Aorta (tissue), 5 donors: ENCODE measurements around the gene AGPAT1. TPM values are rescaled to one million over a fixed set of nuclear protein-coding genes. Genes with fewer than 3 reads are reported as not detected.
A peak's percentile ranks its signal among the peaks of the same experiment; 100 is the strongest.

Experiments
- ATAC-seq: fragments of 200-7000 bp; cut with Tn5 transposase; one replicate; pipeline ENCODE4 v1.9.1; 2022; ENCODE audit warnings: moderate library complexity; ENCODE audit not compliant: low FRiP score
- DNase-seq, 2 donors: peaks; one replicate each; pipeline ENCODE4 v3.0.0-alpha.2; 2020
- H3K27ac ChIP-seq, 2 donors: one replicate each; pipeline ENCODE4 v1.5.1; 2013; ENCODE audit warnings: low read length in 2 of 2, mild to moderate bottlenecking in 2 of 2, moderate library complexity in 2 of 2, control low read depth in 1 of 2, inconsistent platforms in 1 of 2, low read depth in 1 of 2
- H3K27me3 ChIP-seq, 2 donors: one replicate each; pipeline ENCODE4 v1.6.1; 2013; ENCODE audit warnings: control low read depth in 1 of 2, low read length in 1 of 2, mild to moderate bottlenecking in 1 of 2, moderate library complexity in 1 of 2; ENCODE audit not compliant: insufficient read depth in 2 of 2, control insufficient read depth in 1 of 2
- H3K36me3 ChIP-seq, 2 donors: one replicate each; pipeline ENCODE4 v1.6.1; 2013; ENCODE audit warnings: control low read depth in 1 of 2, low read length in 1 of 2, mild to moderate bottlenecking in 1 of 2; ENCODE audit not compliant: insufficient read depth in 2 of 2, control insufficient read depth in 1 of 2
- H3K4me1 ChIP-seq, 2 donors: one replicate each; pipeline ENCODE4 v1.6.1; 2013; ENCODE audit warnings: low read length in 2 of 2, control low read depth in 1 of 2, mild to moderate bottlenecking in 1 of 2, moderate library complexity in 1 of 2; ENCODE audit not compliant: insufficient read depth in 2 of 2, control insufficient read depth in 1 of 2
- H3K4me3 ChIP-seq, 2 donors: one replicate each; pipeline ENCODE4 v1.5.1; 2013; ENCODE audit warnings: low read length in 2 of 2, control low read depth in 1 of 2, mild to moderate bottlenecking in 1 of 2
- H3K9me3 ChIP-seq: one replicate; pipeline ENCODE4 v1.6.1; 2013; ENCODE audit warnings: mild to moderate bottlenecking, low read length; ENCODE audit not compliant: control insufficient read depth
- WGBS, 2 donors: extraction: QIAGEN DNeasy Blood & Tissue Kit; methylation state at CpG; one replicate each; pipeline ENCODE4 v1.1.7; 2013; 5-methylcytosine and 5-hydroxymethylcytosine counted together
- intact Hi-C, 2 donors: fragments of 100-400 bp; cut with DNase I; formaldehyde crosslinking; loops; one replicate each; pipeline versions ENCODE4 v1.14.2 to v1.15.0; 2022
- long read RNA-seq, 2 donors: library from polyadenylated mRNA; unstranded; transcript quantifications; one replicate each; pipeline ENCODE4 v2.0.0, GENCODE V29; 2020 to 2021
- polyA plus RNA-seq, 2 donors: library from polyadenylated mRNA; stranded (reverse); fragments of 200-250 nt; gene quantifications; one replicate each; pipeline ENCODE4 v1.2.3, GENCODE V29; 2013
- total RNA-seq, 2 donors: library from RNA; stranded (reverse); fragmentation: NEBNext Ultra II Directional; extraction: Animal tissue kit (Norgen Biotek cat#: 25700); gene quantifications; one replicate each; pipeline ENCODE4 v1.2.1, GENCODE V29; 2021
- donor health status: healthy with polysubstance abuse.
- donor health status: Bipolar disorder and iron deficiency.
- donor health status: DM: no; HTN: no; CAD: no.
- donor health status: DM: no; HTN: no; CAD: no.
- donor health status: DM: yes; HTN: yes; CAD: no.

AGPAT1 gene
- total RNA-seq: 10 to 100 TPM; 36.2 to 41.7 TPM
- 10 to 100 TPM; 42.9 to 54.8 TPM for polyA plus RNA-seq
- long read RNA-seq, donor 1, transcript AGPAT1-206 (7 exons, 2,496 nt): minor isoform, 7 of 37 reads
- long read RNA-seq, donor 1, transcript AGPAT1-203 (7 exons, 2,234 nt): major isoform, 8 of 37 reads
- long read RNA-seq, donor 1, partial matches to known transcripts: 6 of 37 reads
- long read RNA-seq, donor 1, other reads (novel, unspliced or antisense): 11 of 37 reads
- long read RNA-seq, donor 2, transcript AGPAT1-203 (7 exons, 2,234 nt): major isoform, 9 of 22 reads
- long read RNA-seq, donor 2, partial matches to known transcripts: 4 of 22 reads
- long read RNA-seq, donor 2, other reads (novel, unspliced or antisense): 8 of 22 reads

- ATAC-seq: peak; percentile 84
- H3K9me3 ChIP-seq: no peaks in the 10 kb centered on the region
- H3K27ac ChIP-seq: peak within 1 kb of the TSS; percentile 95
- no peaks in the 10 kb centered on the region for H3K36me3 ChIP-seq
- intact Hi-C loops: loop anchor here in 1 of 2 donors (2.0 to 10.0 kb wide), 5 partner anchors 21 to 634 kb away; partner anchors contain the start of genes DDX39B, DXO, PPT2 and ZBTB12
- peak within 1 kb of the TSS; percentile 94 to 95 for H3K4me3 ChIP-seq
- H3K27me3 ChIP-seq: no peaks in the 10 kb centered on the region
- peak; percentile 98 to 99 for DNase-seq
- peaks cover 0 to 2% of the 10 kb centered on the region in 2 donors for H3K4me1 ChIP-seq
- 0 to 1% methylated on average over 19 to 27 of the region's 27 CpGs for WGBS, 2 donors
Measured at GRCh38 chr6:32175711-32176475, at the start of gene AGPAT1. TSS of gene AGPAT1 (minus strand) at chr6:32176084. CDS start at chr6:32171496, 4,588 bp downstream.

- Histone ChIP-seq H3K36me3 (no peaks in the 10 kb centered on the region), H3K9me3 (no peaks in the 10 kb centered on the region), H3K4me3 (no peak overlapping the region), H3K27ac (no peak overlapping the region), H3K4me1 (no peaks in the 10 kb centered on the region), H3K27me3 (no peaks in the 10 kb centered on the region)
- DNase-seq (no peak), ATAC-seq (no peak)
- WGBS, 2 donors: 67 to 75% methylated on average over 2 of the region's 2 CpGs
- intact Hi-C loops: no loop called here
Measured at GRCh38 chr6:32224696-32225095, 48.8 kb upstream of the AGPAT1 start.

GRCh38 chr6:32223258-32224235 lies 47.7 kb upstream of the AGPAT1 start, which contains the start of gene NOTCH4:
TSS of gene NOTCH4 (minus strand) at chr6:32224067. CDS start at chr6:32223928, 139 bp downstream.
- no peak within 1 kb of the TSS for H3K27ac ChIP-seq
- no peak within 1 kb of the TSS for H3K4me3 ChIP-seq
- H3K4me1 ChIP-seq: no peaks in the 10 kb centered on the region
- H3K36me3 ChIP-seq: no peaks in the 10 kb centered on the region
- H3K9me3 ChIP-seq: no peaks in the 10 kb centered on the region
- H3K27me3 ChIP-seq: no peaks in the 10 kb centered on the region
- ATAC-seq (no peak), DNase-seq (no peak)
- 54 to 55% methylated on average over 20 of the region's 20 CpGs for WGBS, 2 donors
- intact Hi-C loops: no loop called here

- WGBS, 2 donors: 86 to 91% methylated on average over 5 to 8 of the region's 8 CpGs
- no peak overlapping the region for H3K4me3 ChIP-seq
Measured at GRCh38 chr6:32222333-32223230, 46.7 kb upstream of the AGPAT1 start.

GRCh38 chr6:32220021-32220420 lies 44.1 kb upstream of the AGPAT1 start:
- H3K36me3 ChIP-seq: no peaks in the 10 kb centered on the region
- no peaks in the 10 kb centered on the region for H3K4me1 ChIP-seq
- no peak for DNase-seq
- no peak for ATAC-seq
- H3K4me3 ChIP-seq: no peak overlapping the region
- H3K27ac ChIP-seq: no peak overlapping the region
- no peaks in the 10 kb centered on the region for H3K27me3 ChIP-seq
- intact Hi-C loops: no loop called here
- 72 to 77% methylated on average over 4 of the region's 4 CpGs for WGBS, 2 donors
- no peaks in the 10 kb centered on the region for H3K9me3 ChIP-seq

More at GRCh38 chr6:32222333-32223230, 46.7 kb upstream of the AGPAT1 start:
- ATAC-seq (no peak), DNase-seq (no peak)
- H3K4me1 ChIP-seq: no peaks in the 10 kb centered on the region
- no peaks in the 10 kb centered on the region for H3K36me3 ChIP-seq
- H3K9me3 ChIP-seq: no peaks in the 10 kb centered on the region
- no peak overlapping the region for H3K27ac ChIP-seq
- H3K27me3 ChIP-seq: no peaks in the 10 kb centered on the region
- intact Hi-C loops: no loop called here

DNA sequence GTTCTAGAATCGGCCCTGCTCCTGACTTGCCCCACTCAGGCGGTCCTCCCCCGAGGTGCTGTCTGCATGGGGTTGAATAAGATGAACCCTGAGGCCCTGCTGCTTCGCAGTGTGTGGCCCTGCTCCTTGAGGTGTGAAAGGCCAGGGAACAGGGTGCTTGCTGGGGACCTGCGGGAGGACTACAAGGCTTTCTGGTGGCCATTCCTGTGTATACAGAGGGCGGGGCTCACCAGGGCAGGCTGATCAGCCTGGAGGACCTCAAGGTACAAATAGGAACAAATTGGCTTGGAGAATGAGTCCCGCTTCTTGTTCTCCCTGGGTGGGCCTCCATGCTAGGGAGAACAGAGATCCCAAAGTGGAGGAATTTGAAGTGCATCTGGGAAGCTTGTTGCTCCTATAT lies 42.3 kb upstream of the AGPAT1 start:
- H3K27ac ChIP-seq: no peak overlapping the region
- no peaks in the 10 kb centered on the region for H3K4me1 ChIP-seq
- no peak for ATAC-seq
- no peak for DNase-seq
- intact Hi-C loops: no loop called here
- no peaks in the 10 kb centered on the region for H3K36me3 ChIP-seq
- WGBS, 2 donors: 80 to 85% methylated on average over 7 of the region's 7 CpGs
- H3K27me3 ChIP-seq: no peaks in the 10 kb centered on the region
- H3K9me3 ChIP-seq: no peaks in the 10 kb centered on the region
- H3K4me3 ChIP-seq: no peak overlapping the region

- intact Hi-C loops: no loop called here
- ATAC-seq: no peak
- 91 to 94% methylated on average over 11 of the region's 11 CpGs for WGBS, 2 donors
- Histone ChIP-seq H3K27me3 (no peaks in the 10 kb centered on the region), H3K36me3 (no peaks in the 10 kb centered on the region), H3K9me3 (no peaks in the 10 kb centered on the region), H3K4me1 (no peaks in the 10 kb centered on the region), H3K27ac (no peak overlapping the region), H3K4me3 (no peak overlapping the region)
- DNase-seq: no peak
Measured at GRCh38 chr6:32216998-32217397, 41.1 kb upstream of the AGPAT1 start.
